MM.1S (cell line): ENCODE measurements around the gene JADE2.

Experiments used
- DNase-seq: peaks from one replicate; pipeline ENCODE4 v3.0.0-alpha.2; 2015
- H2AFZ ChIP-seq: fragments of 300-600 bp; sonication (generic); 2 replicates; pipeline ENCODE4 v1.6.0; 2016; ENCODE audit warnings: antibody characterized with exemption, low read length
- H3F3A ChIP-seq: fragments of 300-600 bp; sonication (generic); 2 replicates; pipeline ENCODE4 v1.6.1; 2016; ENCODE audit warnings: mild to moderate bottlenecking, antibody characterized with exemption, low read length, moderate library complexity, mixed read lengths; ENCODE audit not compliant: insufficient read depth
- H3K27ac ChIP-seq: fragments of 300-600 bp; sonication (generic); 2 replicates; pipeline ENCODE4 v1.5.1; 2016; ENCODE audit warnings: mild to moderate bottlenecking, low read length
- H3K27me3 ChIP-seq: fragments of 300-600 bp; sonication (generic); replicated peaks from 2 replicates; pipeline ENCODE4 v1.6.0; 2016; ENCODE audit warnings: low read length; ENCODE audit not compliant: insufficient read depth
- H3K36me3 ChIP-seq: fragments of 300-600 bp; sonication (generic); replicated peaks from 2 replicates; pipeline ENCODE4 v1.6.1; 2016; ENCODE audit warnings: mild to moderate bottlenecking, low read length, mixed read lengths; ENCODE audit not compliant: insufficient read depth
- H3K4me1 ChIP-seq: fragments of 300-600 bp; sonication (generic); 2 replicates; pipeline ENCODE4 v1.6.1; 2016; ENCODE audit warnings: low read length, mixed read lengths
- H3K4me2 ChIP-seq: fragments of 300-600 bp; sonication (generic); 2 replicates; pipeline ENCODE4 v1.6.0; 2016; ENCODE audit warnings: low read depth, low read length
- H3K4me3 ChIP-seq: fragments of 300-600 bp; sonication (generic); 2 replicates; pipeline ENCODE4 v1.5.1; 2016; ENCODE audit warnings: low read length, mixed read lengths
- H3K79me2 ChIP-seq: fragments of 300-600 bp; sonication (generic); 2 replicates; pipeline ENCODE4 v1.6.1; 2016; ENCODE audit warnings: mixed run types, low read length, mixed read lengths
- H3K9ac ChIP-seq: fragments of 300-600 bp; sonication (generic); 2 replicates; pipeline ENCODE4 v1.6.1; 2016; ENCODE audit warnings: low read length, mixed read lengths
- H3K9me2 ChIP-seq: fragments of 300-600 bp; sonication (generic); replicated peaks from 2 replicates; pipeline ENCODE4 v1.6.1; 2016; ENCODE audit warnings: mild to moderate bottlenecking, low read length, mixed read lengths; ENCODE audit not compliant: insufficient read depth
- H3K9me3 ChIP-seq: fragments of 300-600 bp; sonication (generic); replicated peaks from 2 replicates; pipeline ENCODE4 v1.6.1; 2016; ENCODE audit warnings: mild to moderate bottlenecking, low read length, mixed read lengths; ENCODE audit not compliant: insufficient read depth
- H4K20me1 ChIP-seq: fragments of 300-600 bp; sonication (generic); 2 replicates; pipeline ENCODE4 v1.6.1; 2016; ENCODE audit warnings: mild to moderate bottlenecking, low read length, moderate library complexity, mixed read lengths; ENCODE audit not compliant: insufficient read depth
- EZH2 ChIP-seq: fragments of 300-600 bp; sonication (generic); optimal IDR thresholded peaks from 2 replicates; pipeline ENCODE3; 2017; ENCODE audit warnings: low read depth, mild to moderate bottlenecking, antibody characterized with exemption, low read length, mixed read lengths
- EZH2phosphoT487 ChIP-seq: fragments of 300-600 bp; sonication (generic); IDR thresholded peaks from 2 replicates; pipeline ENCODE4 v1.6.1; 2018; ENCODE audit warnings: antibody characterized with exemption, low read length
- TF ChIP-seq, protein P1 (sequence below): fragments of 300-600 bp; sonication (generic); IDR thresholded peaks from 2 replicates; pipeline ENCODE4 v1.5.1; 2016; ENCODE audit warnings: antibody characterized with exemption, low read length, mixed read lengths

JADE2 gene

DNA sequence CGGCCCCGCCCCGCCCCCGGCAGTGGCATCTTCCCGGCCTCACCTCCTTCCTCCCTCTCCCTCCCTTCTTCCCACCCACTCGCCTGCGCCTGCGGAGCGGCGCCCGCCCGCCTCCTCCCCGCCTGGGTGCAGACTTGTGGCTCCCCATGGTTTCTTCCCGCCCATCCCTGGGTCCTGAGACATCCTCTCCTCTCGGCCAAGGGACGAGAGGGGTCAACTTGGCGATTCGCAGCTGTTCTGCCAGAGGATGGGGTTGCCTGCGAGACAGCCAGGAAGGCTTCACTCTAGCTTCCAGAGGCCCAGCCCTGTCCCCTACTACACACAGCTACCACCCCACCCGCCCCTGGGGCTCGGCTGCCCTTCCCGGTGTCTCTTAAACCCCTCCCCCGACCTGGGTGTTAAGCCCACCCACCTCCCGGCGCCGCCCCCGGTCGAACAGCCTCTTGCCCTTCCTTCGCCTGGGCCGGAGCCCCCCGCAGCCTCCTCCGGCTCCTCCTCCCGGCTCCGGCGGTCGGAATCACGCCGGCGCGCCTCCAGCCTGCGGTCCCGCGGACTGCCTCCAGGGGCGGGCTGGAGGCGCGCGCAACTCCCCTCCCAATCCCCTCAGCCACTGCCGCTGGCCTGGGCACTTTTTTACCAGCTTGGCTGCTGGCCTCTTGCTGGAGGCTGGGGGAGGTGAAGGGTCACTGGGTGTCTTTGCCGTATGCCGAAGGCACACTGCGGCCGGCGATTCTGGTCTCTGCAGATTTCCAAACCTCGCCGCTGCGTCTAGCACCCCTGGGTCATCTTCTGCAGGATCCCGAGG is 1.9 kb downstream of the JADE2 start:
- H3K27ac ChIP-seq = peak overlapping the region; percentile 80
- H3K9ac ChIP-seq = peak overlapping the region; percentile 93
- 0 out of 2 replicates have a peak, but pooled peaks cover 8% of the 10 kb centered on the region for H3K4me1 ChIP-seq
- H3K4me2 ChIP-seq = peak overlapping the region; percentile 92
- TF ChIP-seq EZH2phosphoT487 (no peak), EZH2 (no peak)
- TF ChIP-seq, protein P1, sequence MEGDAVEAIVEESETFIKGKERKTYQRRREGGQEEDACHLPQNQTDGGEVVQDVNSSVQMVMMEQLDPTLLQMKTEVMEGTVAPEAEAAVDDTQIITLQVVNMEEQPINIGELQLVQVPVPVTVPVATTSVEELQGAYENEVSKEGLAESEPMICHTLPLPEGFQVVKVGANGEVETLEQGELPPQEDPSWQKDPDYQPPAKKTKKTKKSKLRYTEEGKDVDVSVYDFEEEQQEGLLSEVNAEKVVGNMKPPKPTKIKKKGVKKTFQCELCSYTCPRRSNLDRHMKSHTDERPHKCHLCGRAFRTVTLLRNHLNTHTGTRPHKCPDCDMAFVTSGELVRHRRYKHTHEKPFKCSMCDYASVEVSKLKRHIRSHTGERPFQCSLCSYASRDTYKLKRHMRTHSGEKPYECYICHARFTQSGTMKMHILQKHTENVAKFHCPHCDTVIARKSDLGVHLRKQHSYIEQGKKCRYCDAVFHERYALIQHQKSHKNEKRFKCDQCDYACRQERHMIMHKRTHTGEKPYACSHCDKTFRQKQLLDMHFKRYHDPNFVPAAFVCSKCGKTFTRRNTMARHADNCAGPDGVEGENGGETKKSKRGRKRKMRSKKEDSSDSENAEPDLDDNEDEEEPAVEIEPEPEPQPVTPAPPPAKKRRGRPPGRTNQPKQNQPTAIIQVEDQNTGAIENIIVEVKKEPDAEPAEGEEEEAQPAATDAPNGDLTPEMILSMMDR = peak; percentile 81
- H3F3A ChIP-seq = peaks cover 29% of the 10 kb centered on the region
- H2AFZ ChIP-seq = peak overlapping the region; percentile 78
- H3K9me2 ChIP-seq = no peaks in the 10 kb centered on the region
- peak overlapping the region; percentile 98 for H3K4me3 ChIP-seq
- H4K20me1 ChIP-seq = no peaks in the 10 kb centered on the region; the same call in 1 of the 2 replicates
- DNase-seq = peak; percentile 72
- peaks cover 5% of the 10 kb centered on the region; the same call in 1 of the 2 replicates for H3K27me3 ChIP-seq
- H3K9me3 ChIP-seq = no peaks in the 10 kb centered on the region
- no peaks in the 10 kb centered on the region for H3K36me3 ChIP-seq
- peaks cover 48% of the 10 kb centered on the region for H3K79me2 ChIP-seq

DNA sequence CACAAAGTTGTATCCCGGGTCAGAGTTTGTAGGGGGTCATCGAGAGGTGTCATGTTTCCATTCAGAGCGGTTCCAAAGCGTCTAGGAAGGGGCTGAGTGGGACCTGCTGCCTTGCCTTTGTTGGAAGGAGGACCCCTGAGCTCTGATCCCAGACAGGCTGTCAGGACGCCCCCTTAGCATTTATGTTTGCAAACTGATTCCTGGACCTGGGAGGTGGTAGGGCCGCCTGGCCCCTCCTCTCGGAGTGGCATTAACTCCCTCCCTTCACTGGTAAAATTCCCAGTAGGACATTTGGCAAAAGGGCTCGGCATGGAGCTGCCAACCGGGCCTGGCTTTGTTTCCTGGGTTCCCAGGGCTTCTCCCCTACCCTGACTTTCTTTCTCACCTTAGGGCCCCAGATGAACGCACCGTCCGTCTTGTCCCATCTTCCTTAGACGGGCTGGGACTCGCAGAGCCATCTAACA is 2.5 kb downstream of the JADE2 start:
- no peaks in the 10 kb centered on the region for H3K27me3 ChIP-seq
- peak overlapping the region; percentile 80; the same call in 1 of the 2 replicates for H3K27ac ChIP-seq
- no peaks in the 10 kb centered on the region for H3K9me2 ChIP-seq
- H3F3A ChIP-seq = peaks cover 29% of the 10 kb centered on the region
- peak overlapping the region; percentile 92 for H3K4me2 ChIP-seq
- no peaks in the 10 kb centered on the region; the same call in 1 of the 2 replicates for H4K20me1 ChIP-seq
- peak overlapping the region; percentile 98 for H3K4me3 ChIP-seq
- DNase-seq = no peak
- peaks cover 55% of the 10 kb centered on the region for H3K79me2 ChIP-seq
- peak overlapping the region; percentile 93; the same call in 1 of the 2 replicates for H3K9ac ChIP-seq
- H3K9me3 ChIP-seq = no peaks in the 10 kb centered on the region
- H2AFZ ChIP-seq = peak overlapping the region; percentile 78
- H3K4me1 ChIP-seq = 0 out of 2 replicates have a peak, but pooled peaks cover 8% of the 10 kb centered on the region
- TF ChIP-seq, protein P1 = no peak
- TF ChIP-seq EZH2 = no peak
- no peak for TF ChIP-seq EZH2phosphoT487
- no peaks in the 10 kb centered on the region for H3K36me3 ChIP-seq

DNA sequence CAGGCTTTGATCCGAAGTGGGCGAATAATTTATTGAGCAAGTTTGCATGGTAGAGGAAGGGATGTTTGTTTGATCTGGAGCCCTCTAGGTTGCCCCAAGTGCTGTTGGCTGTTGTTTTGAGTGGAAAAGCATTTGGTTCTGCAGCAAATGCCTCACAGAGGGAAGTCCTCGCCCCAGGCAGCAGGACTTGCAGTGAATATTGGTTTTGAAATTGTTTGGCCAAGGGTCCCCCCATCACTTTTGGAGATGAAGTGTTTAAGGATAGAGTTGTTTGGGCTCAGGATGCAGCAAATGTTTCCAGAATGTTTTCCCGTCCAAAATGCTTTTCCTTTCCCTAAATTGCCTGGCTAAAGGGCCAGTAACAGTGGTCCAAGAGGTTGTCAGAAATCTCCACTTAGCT is 3.1 kb downstream of the JADE2 start:
- Histone ChIP-seq H3K79me2 (peaks cover 60% of the 10 kb centered on the region), H3K27ac (no peak overlapping the region), H3K9me3 (no peaks in the 10 kb centered on the region), H3K4me1 (0 out of 2 replicates have a peak, but pooled peaks cover 8% of the 10 kb centered on the region), H2AFZ (no peak overlapping the region), H3K4me3 (no peak overlapping the region), H3F3A (peaks cover 25% of the 10 kb centered on the region), H3K27me3 (no peaks in the 10 kb centered on the region), H3K4me2 (peak overlapping the region; percentile 92; the same call in 1 of the 2 replicates), H3K9ac (peak overlapping the region; percentile 93; the same call in 1 of the 2 replicates), H3K9me2 (no peaks in the 10 kb centered on the region), H3K36me3 (no peaks in the 10 kb centered on the region), H4K20me1 (no peaks in the 10 kb centered on the region; the same call in 1 of the 2 replicates)
- DNase-seq = no peak
- TF ChIP-seq EZH2phosphoT487 = no peak
- TF ChIP-seq, protein P1 = no peak
- TF ChIP-seq EZH2 = no peak
